OCI-LY3 (cell line): ENCODE measurements around the gene RASGRP3.

ENCODE experiments used
- EZH2phosphoT487 ChIP-seq: fragments of 200-600 bp; shearing (Covaris generic); IDR thresholded peaks from 2 replicates; pipeline ENCODE4 v1.6.1; 2018; ENCODE audit warnings: antibody characterized with exemption, mixed run types, low read depth
- TF ChIP-seq, protein P1 (sequence below): fragments of 200-600, 300-600 bp; sonication (generic); IDR thresholded peaks from 2 replicates; pipeline ENCODE4 v1.5.1; 2014; ENCODE audit warnings: antibody characterized with exemption, low read length, low read depth

GRCh38 chr2:33552758-33553461 is 76.5 kb downstream of the RASGRP3 start:
- TF ChIP-seq, protein P1, sequence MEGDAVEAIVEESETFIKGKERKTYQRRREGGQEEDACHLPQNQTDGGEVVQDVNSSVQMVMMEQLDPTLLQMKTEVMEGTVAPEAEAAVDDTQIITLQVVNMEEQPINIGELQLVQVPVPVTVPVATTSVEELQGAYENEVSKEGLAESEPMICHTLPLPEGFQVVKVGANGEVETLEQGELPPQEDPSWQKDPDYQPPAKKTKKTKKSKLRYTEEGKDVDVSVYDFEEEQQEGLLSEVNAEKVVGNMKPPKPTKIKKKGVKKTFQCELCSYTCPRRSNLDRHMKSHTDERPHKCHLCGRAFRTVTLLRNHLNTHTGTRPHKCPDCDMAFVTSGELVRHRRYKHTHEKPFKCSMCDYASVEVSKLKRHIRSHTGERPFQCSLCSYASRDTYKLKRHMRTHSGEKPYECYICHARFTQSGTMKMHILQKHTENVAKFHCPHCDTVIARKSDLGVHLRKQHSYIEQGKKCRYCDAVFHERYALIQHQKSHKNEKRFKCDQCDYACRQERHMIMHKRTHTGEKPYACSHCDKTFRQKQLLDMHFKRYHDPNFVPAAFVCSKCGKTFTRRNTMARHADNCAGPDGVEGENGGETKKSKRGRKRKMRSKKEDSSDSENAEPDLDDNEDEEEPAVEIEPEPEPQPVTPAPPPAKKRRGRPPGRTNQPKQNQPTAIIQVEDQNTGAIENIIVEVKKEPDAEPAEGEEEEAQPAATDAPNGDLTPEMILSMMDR, result no peak
- TF ChIP-seq EZH2phosphoT487, result no peak
